Activated CD8-positive, alpha-beta memory T cell treated with anti-CD3 and anti-CD28 coated beads for 1 hour (primary cell): ENCODE results near the gene EYA2.
"Not testable (repeated sequence)": the region's sequence is repeated elsewhere in the genome, so short reads cannot be mapped to it uniquely, and the experiment has no call there.

Experiments
- DNase-seq, 2 donors: peaks; one replicate each; pipeline ENCODE4 v3.0.0-alpha.2; 2020; ENCODE audit warnings: low read depth in 1 of 2; ENCODE audit errors: extremely low read depth in 1 of 2

The EYA2 gene

DNA sequence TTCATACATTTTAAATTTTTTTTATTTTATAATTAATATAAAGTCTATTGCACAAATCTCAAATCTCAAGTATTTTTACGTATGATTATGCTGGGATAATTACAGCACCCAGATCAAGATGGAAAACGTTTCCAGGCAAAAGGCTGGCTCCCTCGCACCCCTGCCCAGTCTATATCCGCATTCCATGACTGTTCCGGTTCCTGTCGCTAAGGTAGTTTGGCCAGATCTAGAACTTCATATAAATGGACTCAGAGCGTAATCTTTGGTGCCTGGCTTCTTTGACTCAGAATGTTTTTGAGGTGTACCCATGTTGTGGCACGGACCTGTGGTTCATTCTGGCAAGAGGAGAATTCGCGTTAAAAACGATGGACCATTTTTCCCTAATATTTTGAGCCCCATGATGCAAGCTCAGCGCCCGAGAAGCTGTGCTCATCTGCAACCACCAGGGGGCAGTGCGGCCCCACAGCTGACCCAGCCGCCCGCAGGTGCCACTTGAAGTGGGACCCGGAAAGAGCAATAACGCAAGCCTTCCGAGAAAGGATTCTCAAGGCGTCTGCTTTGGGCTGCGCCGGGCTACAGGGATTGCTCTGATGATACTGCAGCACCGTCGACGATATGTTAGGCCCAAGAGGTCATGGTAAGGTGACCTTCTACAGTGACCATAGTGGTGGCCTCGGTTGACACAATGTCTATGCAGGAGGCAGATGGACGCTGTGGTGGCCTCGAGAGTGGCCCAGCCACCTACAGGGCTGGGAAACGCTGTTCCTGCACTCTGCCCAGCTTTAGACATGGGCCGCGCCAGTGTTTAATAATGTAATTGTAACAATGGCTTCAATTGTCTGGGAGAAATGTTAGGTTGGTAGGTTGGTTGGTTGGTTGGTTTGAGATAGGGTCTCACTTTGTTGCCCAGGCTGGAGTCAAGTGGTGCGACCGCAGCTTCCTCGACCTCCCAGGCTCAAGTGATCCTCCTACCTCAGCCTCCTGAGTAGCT lies 301.7 kb downstream of the EYA2 start:
- DNase-seq, result peak; percentile 7 to 54

DNA sequence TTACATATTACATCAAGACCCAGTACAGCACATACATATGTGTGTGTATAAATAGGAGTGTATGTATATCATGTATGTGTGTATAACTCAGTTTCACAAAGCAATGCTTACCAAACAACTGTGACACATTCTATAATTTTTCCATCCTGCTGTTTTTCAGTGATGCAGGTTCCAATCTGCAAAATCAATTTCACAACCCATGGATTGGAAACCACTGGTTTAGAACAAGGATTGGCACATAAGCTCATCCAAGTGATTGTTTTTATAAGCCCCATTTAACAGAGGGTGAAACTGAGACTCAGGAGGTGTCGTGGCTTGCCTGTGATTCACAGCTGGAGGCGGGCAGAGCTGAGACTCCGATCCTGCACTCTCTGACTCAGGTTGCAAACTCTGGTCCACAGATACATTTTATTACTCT lies 303.6 kb downstream of the EYA2 start:
- DNase-seq, result no peak

- no peak for DNase-seq
Observed at GRCh38 chr20:47198996-47199552, 304.4 kb downstream of the EYA2 start.

DNA sequence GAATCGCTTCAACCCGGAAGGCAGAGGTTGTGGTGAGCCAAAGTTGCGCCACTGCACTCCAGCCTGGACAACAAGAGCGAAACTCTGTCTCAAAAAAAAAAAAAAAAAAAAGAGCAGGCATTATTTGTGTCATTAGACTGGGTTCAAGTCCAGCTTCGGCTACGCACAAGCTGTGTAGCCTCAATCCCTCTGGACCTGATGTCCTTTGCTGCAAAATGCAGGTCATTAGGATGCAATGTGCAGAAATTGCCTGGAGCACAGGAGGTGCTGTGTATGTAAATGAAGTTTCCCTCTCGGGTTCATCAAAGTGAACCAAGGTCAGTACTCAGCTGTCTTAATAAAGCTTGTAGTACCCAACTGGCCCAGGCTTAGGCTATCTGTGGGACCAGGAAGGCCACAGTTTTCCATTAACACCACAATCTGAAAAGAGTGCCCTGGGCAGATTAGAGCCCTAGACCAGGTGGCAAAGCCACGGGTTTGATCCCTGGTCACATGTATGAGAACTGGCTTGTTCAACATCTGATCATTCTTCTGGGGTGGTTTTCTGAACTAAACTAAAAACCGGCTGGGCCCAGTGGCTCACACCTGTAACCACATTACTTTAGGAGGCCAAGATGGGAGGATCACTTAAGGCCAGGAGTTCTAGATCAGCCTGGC lies 306.6 kb downstream of the EYA2 start:
- no peak for DNase-seq

DNA sequence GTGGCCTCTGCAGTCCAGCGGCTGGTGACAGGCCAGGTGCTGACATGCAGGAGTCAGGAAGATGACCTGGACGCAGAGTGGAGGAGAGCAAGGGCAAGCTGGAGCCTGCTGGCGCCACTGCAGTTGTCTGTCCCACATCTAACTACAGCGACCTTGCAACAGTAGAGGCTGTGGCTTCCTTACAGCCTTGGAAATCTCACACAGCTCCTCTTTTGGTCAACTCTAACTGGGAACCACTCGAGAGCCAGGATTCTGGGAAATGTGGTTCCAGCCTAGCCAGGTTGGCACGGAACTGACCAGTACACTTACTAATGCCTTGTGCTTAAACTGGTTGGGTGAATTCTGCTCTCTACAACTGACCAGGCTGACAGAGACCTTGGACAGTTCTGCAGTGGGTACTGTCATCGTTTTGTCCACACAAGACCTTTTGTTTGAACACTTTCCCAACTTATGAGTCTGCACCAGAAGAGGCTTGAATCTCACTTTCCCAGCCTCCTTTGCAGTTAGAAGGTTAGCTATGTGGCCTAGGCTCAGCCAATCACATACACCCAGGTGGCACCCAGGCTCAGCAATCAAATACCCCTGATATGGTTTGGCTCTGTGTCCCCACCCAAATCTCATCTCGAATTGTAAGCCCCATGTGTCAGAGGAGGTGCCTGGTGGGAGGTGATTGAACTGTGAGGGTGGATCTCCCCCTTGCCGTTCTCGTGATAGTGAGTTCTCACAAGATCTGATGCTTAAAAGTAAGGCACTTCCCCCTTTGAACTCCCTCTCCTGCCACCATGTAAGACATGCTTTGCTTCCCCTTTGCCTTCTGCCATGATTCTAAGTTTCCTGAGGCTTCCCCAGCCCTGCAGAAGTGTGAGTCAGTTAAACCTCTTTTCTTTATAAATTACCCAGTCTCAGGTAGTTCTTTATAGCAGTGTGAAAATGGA lies 308.4 kb downstream of the EYA2 start:
- no peak for DNase-seq

DNA sequence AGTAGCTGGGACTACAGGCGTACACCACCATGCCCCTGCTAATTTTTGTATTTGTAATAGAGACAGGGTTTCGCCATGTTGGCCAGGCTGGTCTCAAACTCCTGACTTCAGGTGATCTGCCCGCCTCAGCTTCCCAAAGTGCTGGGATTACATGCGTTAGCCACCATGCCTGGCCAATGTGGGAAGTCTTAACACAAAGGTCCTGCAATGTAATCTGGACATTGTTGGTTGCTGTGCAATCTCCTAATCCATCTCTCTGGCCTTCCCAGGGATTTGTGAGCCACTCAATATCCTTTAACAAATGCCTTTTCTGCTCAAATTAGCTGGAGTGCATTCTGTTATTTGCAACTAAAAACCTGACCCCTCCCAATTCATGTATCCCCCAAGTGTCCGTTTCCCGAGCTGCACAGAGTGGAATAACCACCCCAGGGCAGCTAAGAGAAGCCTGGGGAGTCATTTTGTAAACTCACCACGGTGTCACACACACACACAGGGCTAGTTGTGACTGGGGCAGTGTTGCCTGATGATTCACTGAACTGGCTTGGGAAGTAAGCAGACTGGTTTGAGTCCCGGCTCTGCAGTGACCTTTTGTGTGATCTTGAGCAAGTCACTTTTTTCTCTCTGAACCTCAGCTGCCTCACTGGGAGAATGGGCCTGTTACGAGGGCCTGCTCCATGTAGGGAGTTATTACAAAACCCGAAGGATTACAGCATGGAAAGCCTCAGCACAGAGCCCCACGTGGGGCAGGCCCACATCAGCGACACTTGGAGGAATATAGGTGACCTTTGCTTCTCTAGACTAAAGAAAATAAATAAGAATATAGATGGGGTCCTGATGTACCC lies 309.6 kb downstream of the EYA2 start:
- no peak for DNase-seq

DNA sequence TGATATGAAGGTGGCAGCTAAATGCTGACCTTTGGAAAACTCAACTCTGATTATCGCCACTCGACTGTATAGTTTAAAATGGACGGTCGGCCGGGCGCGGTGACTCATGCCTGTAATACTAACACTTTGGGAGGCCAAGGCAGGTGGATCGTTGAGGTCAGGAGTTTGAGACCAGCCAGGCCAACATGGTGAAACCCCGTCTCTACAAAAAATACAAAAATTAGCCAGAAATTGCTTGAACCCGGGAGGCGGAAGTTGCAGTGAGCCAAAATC lies 310.1 kb downstream of the EYA2 start:
- not testable (repeated sequence) for DNase-seq

DNA sequence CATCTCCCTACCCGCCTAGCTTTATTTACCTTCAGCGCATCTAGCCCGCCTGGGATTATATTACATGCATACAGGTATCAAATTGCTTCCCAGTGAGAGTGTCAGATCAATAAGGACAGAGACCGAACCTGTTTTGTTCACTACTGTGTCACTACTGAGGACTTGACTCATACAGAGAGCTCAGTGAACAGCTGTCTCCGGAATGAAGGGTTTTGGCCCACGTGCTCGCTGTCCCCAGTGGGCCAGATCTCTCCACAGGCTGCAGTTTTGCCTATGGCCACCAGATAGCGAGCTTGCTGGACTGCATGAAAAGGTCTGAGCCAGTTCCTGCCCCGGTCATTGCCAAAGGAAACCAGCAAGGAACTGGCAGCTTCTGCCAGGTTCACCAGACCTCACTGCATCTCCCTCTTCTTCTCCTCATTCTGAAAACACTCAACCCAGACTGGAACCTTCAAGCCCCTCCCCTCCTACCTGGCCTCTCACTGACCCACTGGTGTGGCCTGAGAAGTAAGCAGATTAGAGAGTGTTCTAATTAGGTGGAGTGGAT lies 311.0 kb downstream of the EYA2 start:
- DNase-seq, result no peak

GRCh38 chr20:47206552-47206951 lies 311.9 kb downstream of the EYA2 start:
- not testable (repeated sequence) for DNase-seq

DNA sequence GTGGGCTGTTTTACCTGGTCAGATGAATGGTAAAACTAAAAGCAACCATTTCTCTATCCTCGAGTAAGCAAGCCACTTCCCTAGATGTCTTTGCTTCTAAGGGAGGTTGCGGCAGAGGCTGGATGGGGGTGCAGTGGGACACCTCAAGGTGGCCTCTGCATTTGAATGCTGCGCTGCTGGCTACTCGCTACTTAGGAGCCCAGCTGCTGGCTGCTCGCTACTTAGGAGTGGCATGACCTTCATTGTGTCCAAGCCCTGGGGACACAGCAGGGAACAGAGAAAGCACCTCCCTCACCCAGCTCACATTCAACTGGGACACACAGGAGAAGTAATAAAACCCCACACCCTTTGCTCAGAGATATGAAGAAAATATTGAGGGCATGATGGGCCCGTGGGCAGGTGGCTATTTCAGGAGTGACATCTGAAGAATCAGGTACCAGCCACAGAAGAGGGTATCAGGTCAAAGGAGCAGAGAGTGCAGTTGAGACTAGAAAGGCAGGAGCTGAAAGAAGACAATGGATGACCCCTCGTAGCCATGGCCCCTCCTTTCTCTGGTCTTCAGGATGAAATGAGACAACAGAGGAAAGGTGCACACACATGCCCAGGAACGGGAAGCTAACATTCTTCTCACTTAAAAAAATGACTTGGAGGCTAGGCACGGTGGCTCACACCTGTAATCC lies 312.5 kb downstream of the EYA2 start:
- DNase-seq, result no peak

- DNase-seq, result no peak
Observed at GRCh38 chr20:47208534-47209174, 314.0 kb downstream of the EYA2 start.

GRCh38 chr20:47209982-47210381 lies 315.3 kb downstream of the EYA2 start:
- no peak for DNase-seq

- no peak for DNase-seq
Observed at GRCh38 chr20:47210470-47210869, 315.8 kb downstream of the EYA2 start.

- DNase-seq, result no peak
Observed at GRCh38 chr20:47211036-47211435, 316.4 kb downstream of the EYA2 start.

DNA sequence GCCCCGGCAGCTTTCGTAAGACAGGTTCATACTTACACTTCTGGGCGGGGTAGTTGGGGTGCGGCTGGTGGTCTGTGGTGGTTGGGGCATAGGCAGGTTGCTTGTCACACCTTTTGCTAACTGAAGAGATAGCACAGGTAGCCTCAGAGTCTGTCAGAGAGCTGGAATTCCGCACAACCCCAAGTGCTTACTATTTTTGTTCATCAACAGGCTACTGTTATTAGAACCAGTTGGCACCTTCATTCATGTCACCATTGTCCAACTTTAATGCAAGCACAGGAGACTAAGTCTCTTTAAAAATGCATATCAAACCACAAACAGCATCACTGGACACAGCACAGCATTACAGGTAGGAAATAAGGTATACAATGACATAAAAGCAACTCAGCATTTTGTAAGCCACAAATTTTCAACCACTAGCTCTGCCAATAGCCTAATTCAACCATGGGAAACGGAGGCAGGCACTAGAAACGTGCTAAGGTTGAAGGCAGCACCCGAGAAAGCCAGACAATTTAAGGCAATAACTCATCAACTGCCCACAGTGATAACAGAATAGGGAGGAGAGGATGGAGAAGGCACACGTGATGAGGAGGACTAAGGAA lies 318.1 kb downstream of the EYA2 start:
- no peak for DNase-seq

DNA sequence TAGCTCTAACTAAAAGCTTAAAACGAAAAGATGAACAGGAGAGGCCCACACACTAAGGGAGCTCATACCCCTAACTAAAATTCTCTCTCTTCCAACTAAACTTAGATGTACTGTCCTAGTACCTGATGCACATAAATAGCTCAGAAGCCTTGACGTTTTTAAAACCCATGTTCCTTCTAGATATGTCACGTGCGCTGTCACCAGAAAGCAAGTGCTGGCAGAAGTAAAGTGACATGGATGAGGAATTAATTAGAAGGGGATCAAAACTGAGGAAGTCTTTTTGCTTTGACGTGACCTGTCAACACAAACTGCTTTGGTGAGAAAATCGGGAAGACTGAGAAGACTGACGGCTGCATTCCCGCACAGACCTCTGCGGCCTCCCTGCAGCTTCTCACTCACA lies 319.3 kb downstream of the EYA2 start:
- DNase-seq, result no peak

DNA sequence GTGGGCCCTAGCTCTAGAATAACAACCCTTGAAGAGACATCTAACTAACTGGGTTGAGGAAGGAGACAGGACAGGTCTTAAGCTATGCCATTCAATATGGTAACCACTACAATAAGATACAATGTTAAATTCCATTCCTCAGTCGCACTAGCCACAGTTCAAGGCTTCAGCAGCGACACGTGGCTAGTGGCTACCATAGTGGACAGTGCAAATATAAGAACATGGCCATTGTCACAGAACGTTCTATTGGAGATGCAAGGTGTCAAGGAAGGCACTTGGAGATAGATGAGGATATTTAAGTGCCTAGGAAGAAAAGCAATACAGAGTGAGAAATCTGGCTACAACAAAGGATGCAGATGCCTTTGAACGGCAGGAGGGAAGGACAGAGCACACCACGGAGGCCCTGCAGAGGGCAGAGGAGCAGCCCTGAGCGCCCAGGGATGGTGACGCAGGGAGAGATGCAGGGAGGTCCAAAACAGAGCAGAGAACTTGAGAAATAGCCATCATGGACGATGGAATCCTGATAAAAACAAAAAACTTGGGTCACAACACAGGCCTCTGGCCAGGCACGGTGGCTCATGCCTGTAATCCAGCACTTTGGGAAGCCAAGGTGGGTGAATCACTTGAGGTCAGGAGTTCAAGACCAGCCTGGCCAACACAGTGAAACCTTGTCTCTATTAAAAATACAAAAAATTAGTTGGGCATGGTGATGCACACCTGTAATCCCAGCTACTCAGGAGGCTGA lies 321.2 kb downstream of the EYA2 start:
- no peak for DNase-seq
